Liver (tissue), 2 donors: ENCODE measurements around the gene PYGO2.

Experiments used
- RXRA ChIP-seq, 2 donors: IDR thresholded peaks; 2 replicates each; pipeline ENCODE4 v1.6.1; 2017 to 2018; ENCODE audit warnings: antibody characterized with exemption in 2 of 2, mild to moderate bottlenecking in 1 of 2
- TAF1 ChIP-seq: conservative IDR thresholded peaks from 2 replicates; pipeline ENCODE4 v1.6.1; 2016; ENCODE audit warnings: antibody characterized with exemption, mild to moderate bottlenecking
- TF ChIP-seq, protein P1 (sequence below): IDR thresholded peaks from 2 replicates; pipeline ENCODE4 v1.6.1; 2016; ENCODE audit warnings: antibody characterized with exemption, mild to moderate bottlenecking
- donor health status: healthy.

DNA sequence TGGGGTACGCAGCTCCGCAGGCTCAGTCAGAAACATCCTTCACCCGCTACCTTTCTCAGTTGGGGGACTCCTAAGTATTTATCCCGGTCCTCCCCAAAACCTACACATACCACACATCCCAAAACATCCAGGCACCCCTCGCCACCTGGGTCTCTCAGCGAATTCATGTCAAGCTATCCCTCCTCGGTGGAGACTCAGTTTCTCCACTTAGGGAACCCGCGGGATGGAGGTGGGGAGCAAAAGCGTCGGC lies 39.8 kb upstream of the PYGO2 start:
- TF ChIP-seq, protein P1, sequence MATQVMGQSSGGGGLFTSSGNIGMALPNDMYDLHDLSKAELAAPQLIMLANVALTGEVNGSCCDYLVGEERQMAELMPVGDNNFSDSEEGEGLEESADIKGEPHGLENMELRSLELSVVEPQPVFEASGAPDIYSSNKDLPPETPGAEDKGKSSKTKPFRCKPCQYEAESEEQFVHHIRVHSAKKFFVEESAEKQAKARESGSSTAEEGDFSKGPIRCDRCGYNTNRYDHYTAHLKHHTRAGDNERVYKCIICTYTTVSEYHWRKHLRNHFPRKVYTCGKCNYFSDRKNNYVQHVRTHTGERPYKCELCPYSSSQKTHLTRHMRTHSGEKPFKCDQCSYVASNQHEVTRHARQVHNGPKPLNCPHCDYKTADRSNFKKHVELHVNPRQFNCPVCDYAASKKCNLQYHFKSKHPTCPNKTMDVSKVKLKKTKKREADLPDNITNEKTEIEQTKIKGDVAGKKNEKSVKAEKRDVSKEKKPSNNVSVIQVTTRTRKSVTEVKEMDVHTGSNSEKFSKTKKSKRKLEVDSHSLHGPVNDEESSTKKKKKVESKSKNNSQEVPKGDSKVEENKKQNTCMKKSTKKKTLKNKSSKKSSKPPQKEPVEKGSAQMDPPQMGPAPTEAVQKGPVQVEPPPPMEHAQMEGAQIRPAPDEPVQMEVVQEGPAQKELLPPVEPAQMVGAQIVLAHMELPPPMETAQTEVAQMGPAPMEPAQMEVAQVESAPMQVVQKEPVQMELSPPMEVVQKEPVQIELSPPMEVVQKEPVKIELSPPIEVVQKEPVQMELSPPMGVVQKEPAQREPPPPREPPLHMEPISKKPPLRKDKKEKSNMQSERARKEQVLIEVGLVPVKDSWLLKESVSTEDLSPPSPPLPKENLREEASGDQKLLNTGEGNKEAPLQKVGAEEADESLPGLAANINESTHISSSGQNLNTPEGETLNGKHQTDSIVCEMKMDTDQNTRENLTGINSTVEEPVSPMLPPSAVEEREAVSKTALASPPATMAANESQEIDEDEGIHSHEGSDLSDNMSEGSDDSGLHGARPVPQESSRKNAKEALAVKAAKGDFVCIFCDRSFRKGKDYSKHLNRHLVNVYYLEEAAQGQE: no peak
- TF ChIP-seq RXRA (IDR thresholded peaks at IDR 0.05) (no peak), TAF1 (no peak)
